Inflammatory macrophage treated with lipopolysaccharide for 4 hours (primary cell): ENCODE data around the gene TM9SF4.
"Not testable (repeated sequence)": the region's sequence is repeated elsewhere in the genome, so short reads cannot be mapped to it uniquely, and the experiment has no call there.

Experiments
- DNase-seq: peaks from one replicate; pipeline ENCODE4 v3.0.0-alpha.2; 2020

Gene TM9SF4

DNA sequence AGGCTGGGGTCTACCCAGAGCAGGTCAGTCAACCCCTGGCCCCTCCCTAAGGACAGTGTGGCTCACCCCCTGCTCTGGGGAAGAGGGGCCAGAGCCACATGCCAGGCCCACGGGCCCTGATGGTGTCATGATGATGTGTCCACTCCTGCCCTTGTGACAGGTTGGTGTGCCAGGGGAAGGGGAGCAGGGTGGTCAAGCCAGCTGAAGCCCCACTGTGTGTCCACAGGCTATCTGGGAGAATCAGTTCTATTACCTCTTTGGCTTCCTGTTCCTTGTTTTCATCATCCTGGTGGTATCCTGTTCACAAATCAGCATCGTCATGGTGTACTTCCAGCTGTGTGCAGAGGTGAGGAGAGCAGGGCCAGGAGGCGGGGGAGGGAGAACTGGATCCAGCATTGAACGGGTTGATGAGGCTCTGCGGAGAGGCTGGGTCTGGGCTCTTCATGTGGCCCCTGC, 50.3 kb downstream of the TM9SF4 start:
- no peak for DNase-seq

- DNase-seq = no peak
Measured at GRCh38 chr20:32160341-32160740, 50.8 kb downstream of the TM9SF4 start.

- no peak for DNase-seq
Measured at GRCh38 chr20:32162351-32162750, 52.8 kb downstream of the TM9SF4 start.

- no peak for DNase-seq
Measured at GRCh38 chr20:32163951-32164350, 54.4 kb downstream of the TM9SF4 start.

GRCh38 chr20:32164984-32165735, 55.6 kb downstream of the TM9SF4 start:
- DNase-seq = no peak

DNA sequence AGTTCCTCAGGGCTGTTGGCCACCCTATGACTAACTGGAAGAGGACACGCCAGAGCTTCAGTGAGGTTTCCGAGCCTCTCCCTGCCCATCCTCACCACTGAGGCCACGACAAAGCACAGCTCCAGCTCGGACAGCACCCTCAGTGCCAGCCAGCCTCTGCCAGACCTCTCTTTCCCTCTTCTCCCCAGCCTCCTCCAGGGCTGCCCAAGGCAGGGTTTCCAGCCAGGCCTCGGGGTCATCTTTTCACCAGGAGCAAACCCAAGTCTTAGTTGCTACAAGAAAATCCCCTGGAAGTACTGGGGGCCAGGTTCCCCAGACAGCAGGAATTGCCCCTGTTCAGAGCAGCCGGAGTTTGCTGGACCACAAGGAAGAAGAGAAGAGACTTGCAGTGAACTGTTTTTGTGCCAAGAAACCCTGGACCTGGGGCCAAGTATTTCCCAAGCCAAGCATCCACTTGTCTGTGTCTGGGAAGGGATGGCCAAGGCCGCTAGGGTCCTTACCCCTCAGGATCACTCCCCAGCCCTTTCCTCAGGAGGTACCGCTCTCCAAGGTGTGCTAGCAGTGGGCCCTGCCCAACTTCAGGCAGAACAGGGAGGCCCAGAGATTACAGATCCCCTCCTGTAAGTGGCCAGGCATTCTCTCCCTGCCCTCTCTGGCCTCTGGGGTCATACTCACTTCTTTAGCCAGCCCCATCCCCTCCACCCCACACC, 56.5 kb downstream of the TM9SF4 start:
- DNase-seq = no peak

DNA sequence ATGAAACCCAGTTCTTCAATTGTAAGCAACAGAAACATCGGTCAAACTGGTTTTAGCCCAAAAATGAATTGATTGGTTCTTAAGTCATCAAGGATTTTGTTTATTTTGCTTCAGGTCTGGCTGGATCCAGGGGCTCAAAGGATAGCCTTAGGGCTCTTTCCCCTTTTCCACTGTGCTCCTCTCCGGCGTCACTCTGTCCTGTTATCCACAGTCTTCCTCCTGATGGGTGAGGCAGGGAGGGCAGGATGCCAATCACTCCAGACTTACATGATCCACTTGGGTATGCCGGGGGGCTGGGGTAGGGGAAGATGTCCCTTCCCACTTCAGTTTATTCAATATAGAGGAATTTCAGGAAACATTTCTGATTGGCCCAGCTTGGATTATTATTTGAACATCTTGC, 58.0 kb downstream of the TM9SF4 start:
- DNase-seq = no peak

DNA sequence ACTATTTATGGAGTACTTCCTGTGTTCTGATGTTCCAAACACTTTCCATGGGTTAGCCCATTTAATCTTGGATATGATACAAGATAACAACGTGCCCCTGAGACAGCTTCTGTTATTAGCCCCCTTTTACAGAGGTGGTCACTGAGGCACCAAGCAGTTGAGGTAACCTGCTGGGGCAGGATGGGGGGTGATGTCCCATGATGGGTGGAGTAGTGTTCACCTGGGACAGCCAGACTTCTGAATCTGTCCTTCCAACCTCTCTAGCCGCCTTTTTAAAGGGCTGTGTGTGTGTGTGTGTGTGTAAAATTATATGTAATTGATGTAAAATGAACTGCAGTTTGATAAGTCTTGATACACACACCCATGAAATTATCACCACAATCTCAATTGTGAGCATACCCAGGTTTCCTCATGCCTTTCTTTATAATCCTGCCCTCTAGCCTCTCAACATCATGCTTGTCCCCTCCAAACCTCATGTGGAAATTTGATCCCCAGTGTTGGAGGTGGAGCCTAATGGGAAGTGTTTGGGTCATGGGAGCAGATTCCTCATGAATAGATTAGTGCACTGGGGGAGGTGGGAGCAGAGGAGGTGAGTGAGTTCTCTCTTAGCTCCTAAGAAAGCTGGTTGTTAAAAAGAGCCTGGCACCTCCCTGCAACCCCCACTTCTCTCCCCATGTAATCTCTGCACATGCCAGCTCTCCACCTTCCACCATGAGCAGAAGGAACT, 58.8 kb downstream of the TM9SF4 start:
- DNase-seq = no peak

DNA sequence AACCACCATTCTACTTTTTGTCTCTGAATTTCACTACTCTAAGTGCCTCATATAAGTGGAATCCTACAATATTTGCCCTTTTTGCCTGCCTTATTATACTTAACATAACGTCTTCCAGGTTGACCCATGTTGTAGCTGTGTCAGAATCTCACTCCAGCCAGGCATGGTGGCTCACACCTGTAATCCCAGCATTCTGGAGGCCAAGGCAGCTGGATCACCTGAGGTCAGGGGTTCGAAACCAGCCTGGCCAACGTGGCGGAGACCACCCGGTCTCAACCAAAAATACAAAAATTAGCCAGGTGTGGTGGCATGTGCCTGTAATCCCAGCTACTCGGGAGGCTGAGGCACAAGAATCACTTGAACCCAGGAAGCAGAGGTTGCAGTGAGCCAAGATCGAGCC, 68.2 kb downstream of the TM9SF4 start:
- not testable (repeated sequence) for DNase-seq

DNA sequence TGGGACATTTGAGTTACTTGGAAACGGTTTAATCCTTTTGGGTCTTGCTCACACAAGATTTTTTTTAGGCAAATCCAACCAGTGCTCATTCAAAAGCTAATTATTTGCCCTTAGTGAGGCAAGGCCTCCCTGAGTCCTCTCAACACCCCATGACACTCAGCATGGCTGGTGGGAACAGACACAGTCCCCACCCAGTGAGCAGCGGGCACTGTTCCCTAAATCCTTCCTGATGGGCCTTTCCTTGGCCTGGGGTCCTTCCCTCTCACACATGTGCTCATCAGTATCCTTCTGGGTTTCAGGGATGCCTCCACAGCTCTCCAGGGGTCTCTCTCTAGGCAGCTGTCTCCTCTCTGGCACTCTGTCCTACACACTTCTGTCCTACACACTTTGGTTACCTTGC, 70.0 kb downstream of the TM9SF4 start:
- DNase-seq = no peak

GRCh38 chr20:32179934-32180333, 70.4 kb downstream of the TM9SF4 start:
- DNase-seq = no peak

DNA sequence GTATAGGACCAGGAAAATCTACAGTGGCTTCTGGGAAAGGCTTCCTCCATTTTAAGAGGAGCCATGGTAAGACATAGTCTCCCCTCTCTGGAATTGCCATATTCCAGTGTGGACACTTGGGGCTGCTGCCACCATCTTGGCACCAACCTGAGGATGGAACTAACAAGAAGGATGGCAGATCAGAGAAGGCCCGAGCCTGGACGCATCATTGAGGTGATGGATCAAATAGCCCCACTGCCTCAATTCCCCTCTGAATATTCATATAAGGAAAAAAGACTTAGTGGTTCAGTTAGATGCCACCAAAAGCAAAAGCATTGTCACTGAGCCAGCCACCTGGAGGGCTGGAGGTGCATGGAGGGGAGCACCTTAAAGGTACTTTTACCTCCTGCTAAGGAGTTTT, 72.1 kb downstream of the TM9SF4 start:
- no peak for DNase-seq

DNA sequence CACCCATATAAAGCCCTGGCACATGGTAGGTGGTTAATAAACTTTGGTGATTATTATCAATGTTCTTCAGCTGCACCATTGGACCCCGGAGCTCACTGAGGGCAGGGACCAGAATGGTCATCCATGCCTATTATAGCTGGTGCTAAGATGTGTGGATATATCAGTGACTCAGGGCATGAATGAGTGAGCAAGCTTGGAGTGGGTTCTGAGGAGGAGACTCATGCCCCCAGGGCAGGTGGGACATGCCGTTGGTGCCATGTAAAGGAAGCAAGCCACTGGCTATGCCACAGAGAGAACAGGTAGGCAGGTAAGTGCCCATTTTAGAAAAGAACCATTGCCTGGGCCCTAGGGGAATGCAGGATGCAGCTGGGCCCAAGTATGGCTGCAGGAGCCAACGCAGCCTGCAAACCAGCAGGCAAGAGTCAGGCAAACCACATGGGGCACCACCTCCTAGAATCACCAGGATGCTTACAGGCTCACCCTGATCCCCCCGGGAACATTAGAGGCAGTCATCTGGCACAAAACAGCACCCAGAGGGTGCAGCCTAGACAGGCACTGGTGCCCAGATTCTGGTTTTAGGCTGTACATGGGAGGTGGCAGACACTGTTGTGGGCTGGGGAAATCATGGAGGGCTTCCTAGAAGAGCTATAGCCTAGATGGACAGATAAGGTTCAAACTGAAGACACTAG, 74.6 kb downstream of the TM9SF4 start:
- no peak for DNase-seq

DNA sequence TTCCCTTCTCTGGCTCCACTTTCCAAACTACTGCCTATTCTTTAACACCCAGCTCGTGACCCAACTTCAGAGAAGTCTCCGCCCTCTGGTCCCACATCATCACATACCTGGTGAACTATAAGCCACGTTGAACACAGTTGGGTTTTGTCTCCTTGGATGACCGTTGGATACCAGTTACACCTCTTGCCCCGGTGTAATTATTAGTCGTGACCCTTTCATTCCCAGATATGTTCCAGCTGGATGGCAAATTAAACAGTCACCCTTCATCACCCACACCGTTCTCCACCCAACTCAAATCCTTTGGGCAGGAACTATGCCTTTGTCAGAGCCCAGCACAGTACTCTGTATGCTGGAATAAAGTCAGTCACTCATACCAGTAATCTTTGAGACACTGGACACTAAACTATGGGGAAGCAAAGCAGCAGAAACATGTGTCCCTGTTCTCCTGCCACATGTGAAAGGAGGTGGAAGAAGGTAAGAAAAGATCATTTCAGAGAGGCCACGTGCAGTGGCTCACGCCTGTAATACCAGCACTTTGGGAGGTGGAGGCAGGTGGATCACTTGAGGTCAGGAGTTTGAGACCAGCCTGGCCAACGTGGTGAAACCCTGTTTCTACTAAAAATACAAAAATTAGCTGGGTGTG, 75.6 kb downstream of the TM9SF4 start:
- no peak for DNase-seq

- no peak for DNase-seq
Measured at GRCh38 chr20:32186506-32186905, 77.0 kb downstream of the TM9SF4 start.

GRCh38 chr20:32188376-32189122, 79.0 kb downstream of the TM9SF4 start:
- no peak for DNase-seq

DNA sequence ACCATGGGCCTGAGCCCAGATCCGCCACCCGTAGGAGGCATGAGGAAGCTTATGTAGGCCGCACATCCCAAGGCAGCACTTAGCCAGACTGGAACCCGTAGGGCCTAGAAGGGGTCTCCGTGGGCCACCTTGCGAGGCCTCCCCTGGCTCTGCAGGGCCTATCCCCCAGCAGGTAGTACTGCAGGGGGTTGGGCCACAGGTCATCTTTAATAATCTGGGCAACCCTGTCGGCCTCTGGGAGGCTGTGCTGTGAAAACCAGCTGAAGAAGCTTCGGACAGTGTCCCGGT, 79.6 kb downstream of the TM9SF4 start:
- DNase-seq = no peak

- no peak for DNase-seq
Measured at GRCh38 chr20:32189691-32190615, 80.4 kb downstream of the TM9SF4 start.

DNA sequence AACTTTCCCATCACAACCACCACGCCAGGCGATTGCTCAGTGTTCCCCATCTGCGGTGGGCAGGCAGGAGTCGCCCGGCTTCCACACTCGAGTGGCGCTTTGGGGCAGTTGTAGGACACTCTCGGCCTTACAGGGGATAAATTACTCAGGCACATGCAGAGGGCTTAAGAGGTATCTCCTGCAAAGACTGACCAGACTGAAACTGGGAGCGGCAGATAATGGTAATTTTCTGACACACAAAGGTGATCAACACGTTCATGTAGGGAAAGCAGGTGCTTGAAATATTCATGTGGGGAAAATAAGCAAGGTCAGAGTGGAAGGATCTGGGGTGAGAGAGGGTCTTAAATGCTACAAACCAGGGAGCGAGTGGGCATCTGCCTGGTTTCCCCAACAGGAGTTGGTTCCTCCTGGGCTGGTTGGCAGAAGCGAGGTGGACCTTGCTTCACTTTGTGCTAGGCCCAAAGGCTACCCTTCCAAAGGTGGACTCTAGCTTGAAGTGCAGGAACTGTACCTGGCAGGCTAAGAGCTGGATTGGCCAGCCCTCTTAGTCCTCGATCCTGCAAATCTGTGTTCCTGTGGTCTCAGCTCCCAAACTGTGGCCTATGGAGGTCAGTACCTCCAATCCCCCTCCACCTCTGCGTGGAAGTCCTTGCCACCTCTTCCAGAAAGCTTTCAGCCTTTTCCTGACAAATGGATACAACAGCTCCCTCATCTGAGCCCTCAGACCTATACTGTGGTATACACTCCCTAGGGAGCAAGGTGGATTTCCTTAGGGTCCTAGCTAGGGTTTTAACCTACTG, 81.3 kb downstream of the TM9SF4 start:
- no peak for DNase-seq

DNA sequence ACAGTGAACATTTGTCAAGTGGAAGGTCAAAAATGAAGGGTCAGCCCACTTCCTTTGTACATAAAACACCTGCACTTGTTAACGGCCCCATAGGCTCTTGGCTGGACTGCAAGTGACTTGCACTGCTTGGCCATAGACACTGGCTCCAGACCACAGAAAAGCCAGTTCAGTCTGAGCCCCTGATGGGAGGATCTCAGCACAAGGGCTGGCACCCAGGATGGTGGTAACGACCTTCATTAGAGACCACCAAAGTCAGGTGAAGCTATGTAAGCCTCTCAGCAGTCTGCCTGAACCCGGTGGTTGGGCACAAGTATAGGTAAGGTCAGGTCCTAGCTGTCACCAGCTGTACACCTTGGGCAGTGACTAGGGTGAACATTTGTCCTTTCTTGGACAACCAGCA, 81.9 kb downstream of the TM9SF4 start:
- no peak for DNase-seq
